NCI-H1930 (cell line): ENCODE data around the gene PCDH1.
"Not testable (repeated sequence)": the region's sequence is repeated elsewhere in the genome, so short reads cannot be mapped to it uniquely, and the experiment has no call there.

Experiments
- DNase-seq, 2 experiments: peaks; one replicate each; lab custom pipeline; 2025; lab: John Stamatoyannopoulos, UW

Gene PCDH1

DNA sequence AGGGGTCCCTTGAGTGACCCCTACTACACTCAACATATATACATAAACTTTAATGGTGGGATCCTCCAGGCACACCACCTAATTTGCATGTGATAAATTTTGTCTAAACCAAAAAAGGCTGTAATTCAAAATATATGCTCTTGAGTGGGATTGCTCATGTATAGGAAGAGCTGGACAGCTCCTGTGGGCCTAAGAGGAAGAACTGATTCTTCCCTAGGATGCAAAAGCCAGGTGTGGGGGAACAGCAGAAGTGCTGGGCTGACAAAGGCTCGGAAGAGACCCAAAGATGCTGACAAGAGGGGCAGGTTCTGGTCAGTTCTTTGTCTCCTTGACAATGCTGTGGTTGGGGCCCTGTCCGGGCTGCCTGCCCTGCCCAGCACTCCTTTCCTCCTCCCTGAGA, 43.9 kb downstream of the PCDH1 start:
- no peak for DNase-seq

DNA sequence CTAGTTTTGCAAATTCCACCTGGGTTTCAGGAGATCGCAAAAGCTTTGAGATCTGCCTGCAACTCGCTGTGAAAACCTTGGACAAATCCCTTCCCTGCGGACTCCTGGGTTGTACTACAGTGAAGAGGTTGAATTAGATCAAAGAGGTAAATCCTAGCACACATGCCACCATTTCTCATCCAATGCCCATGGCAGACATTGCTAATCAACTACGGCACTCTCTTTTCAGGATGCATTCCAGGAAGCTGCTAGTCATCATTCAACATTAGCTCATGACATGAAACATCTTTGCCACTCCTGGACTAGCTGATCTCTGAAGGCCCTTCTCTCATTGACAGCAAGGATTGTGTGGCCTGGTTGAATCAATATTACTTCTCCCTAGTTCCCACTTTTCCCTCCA, 46.1 kb downstream of the PCDH1 start:
- DNase-seq = no peak

DNA sequence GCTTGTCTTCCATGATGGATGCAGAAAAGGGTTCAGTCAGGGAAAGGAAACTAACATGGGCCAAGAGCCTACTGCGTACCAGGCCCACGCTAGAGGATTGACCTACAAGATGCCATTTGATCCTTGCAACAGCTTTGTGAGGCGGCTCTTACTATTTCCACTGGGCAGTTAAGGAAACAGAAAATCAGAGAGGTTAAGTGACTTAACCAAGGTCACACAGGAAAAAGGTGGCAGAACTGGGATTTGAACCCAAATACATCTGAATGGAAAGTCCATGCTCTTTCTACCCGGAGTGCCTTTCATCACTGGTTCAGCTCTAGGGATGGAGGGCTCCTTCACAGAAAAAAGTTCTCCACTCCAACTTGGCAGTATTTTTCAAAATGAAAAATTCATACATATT, 50.0 kb downstream of the PCDH1 start:
- DNase-seq = no peak

DNA sequence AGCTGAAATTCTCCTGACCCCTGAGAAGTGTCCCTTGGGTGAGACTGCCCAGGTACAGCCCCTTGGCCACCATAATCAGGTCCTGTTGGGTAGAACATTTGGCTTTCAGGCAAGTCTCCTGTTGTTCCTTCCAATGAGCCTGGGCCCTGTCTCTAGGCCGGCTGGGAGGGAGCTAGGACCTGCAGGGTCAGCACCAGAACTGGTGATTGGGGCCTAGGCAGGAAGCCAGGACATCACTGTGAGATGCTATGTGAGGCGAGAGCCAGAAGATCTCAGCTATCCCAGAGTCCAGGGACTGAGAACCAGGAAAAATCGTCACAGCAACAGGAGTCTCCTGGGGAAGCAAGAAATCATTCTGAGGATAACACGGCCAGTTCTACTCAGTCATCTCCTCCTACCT, 51.5 kb downstream of the PCDH1 start:
- no peak for DNase-seq

DNA sequence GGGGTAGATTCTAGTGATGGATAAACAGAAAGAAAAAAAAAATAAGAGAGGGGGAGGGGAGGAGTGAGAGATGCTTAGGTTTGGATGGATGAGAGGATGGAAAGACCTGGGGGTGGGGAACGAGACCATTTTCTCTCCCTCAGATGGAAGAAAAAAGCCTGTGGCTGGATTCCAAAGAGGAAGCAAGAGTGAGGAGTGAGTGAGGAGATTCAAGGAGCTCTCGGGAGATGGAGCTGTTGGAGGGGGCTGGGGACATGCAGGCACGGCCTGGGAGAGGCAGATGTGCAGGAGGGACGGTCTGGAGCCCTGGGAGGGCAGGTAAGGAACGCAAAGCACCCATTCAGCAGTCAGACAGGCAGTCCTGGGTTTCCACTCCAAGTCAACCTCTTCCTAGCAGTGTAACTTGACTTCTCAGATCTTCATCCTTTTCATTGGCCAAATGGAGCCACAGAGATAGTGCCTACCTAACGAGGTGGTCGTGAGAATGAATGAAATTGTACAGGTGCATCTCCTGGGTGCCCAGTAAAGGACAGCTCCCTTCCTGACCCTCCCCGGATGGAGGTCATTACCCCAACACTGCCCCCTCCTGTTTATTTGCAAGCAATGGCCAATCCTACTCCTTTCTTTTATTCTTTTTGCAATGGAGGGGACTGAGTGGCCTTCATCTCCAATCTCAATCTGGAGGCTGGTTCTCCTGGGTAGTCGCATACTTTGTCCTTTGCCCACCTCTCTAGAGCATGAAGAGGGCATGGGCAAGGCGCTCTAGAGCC, 52.2 kb downstream of the PCDH1 start:
- no peak for DNase-seq

DNA sequence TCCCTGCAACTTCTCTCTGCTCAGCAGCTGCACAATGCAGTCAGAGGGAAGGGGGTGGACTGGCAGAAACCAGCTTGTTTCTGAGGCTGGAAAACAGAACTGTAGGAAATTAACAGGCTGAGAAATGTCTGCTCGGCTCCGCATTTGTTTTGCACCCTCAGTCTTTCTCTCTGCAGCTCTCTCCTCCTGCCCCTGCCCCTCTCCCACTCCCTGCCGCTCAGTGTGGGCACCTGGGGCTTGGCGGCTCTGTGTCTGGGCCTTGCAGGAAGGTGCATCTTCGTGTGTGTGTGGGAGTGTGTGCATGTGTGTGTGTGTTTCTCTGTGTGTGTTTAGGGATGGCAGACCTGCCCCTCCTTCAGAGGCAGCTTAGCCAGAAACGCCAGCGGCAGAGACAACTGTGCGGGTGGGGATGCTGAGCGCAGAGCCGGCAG, 53.0 kb downstream of the PCDH1 start:
- DNase-seq = no peak

DNA sequence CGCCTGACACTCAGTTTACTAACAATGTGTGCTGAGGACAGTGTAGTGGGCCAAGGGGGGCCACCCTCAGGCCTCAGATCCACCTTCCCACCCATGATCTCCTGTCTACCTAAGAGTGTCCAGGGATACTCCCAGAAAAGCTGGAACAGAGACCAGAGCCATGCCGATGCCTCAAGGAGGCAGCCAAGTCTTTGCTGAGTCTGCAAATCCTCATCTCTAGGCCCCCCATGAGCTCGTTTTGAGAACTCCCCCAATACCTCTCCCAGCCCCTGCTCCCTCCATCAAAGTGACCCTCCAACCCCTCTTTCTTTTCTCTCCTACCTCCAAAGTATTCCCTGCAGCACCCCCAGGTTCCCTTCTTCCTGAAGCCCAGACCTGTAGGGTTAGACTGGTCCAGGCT, 53.5 kb downstream of the PCDH1 start:
- no peak for DNase-seq

DNA sequence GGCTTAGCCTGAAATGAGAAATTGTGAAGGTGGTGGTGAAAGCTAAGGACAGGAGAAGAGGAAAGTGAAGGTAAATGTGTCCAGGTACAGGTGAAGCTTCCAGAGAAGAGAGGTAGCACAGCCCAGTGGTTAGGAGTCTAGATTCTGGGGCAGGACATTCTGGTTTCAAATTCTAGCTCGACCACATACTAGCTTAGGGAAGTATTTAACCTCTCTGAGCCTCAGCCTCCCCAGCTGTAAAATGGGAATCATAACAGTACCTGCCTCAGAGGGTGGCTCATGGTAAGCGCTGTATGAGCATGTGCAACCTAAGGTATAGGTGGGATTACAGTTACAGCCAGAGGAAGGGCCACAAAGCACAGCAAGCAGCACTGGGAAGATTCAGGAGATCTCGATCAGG, 55.2 kb downstream of the PCDH1 start:
- DNase-seq = no peak

DNA sequence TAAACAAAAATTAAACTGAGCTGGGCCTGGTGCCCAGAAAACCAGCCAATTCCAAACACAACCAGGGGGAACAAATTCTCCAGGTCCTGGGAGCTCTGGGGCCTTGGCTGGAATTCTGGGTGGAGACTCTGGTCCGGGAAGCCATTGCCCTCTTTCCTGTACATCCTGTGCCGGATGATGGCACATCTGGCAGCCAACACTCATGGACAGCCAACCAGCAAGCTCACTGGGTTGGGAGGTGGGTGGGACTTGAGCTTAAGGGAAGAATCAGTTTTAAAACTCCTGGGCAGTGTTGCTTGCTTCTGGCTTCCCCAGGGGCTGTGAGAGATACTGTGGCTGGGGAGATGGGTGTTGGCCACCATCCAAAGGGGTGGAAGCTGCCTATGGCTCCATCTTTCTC, 56.1 kb downstream of the PCDH1 start:
- no peak for DNase-seq

DNA sequence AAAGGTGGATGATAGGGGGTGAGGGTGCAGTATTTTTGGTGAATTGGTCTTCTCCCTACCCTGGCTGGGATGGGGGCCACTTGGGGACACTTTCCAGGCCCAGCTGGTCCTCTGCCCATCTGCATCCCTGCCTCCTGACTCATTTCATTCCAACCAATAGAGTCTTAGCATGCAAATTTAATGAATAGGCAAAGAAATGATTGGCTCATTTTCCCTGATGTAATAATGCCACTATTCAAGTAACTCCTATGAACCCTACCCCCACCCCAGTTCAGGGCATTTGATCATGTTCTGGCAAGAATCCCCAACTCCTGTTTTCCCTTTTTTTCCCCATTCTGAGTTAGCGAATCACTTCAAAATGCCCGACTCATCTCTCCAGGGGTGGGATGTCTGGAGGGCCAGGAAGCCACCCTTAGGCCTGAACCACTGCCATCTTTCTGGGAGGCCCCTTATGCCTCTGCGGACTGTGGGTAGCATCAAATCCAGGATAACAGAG, 56.7 kb downstream of the PCDH1 start:
- DNase-seq = peak in 1 of 2 experiments; percentile 28

DNA sequence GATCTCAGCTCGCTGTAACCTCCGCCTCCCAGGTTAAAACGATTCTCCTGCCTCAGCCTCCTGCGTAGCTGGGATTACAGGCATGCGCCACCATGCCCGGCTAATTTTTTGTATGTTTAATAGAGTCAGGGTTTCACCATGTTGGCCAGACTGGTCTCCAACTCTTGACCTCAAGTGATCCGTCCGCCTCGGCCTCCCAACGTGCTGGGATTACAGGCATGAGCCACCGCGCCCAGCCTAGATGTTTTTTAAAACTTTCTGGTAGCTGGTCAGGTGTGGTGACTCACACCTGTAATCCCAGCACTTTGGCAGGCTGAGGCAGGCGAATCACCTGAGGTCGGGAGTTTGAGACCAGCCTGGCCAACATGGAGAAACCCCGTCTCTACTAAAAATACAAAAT, 57.5 kb downstream of the PCDH1 start:
- DNase-seq = not testable (repeated sequence)

DNA sequence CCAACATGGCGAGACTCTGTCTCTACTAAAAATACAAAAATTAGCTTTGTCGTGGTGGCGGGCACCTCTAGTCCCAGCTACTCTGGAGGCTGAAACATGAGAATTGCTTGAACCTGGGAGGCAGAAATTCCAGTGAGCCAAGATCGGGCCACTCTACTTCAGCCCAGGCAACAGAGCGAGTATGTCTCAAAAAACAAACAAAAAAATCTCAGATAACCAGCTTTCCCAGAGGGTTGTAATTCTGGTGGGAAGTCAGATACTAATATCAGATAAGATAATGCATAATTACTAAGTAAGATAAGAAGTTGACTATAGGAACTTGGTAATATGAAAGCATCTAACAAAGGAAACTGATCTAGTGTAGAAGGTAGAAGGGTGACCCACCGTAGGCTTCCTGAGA, 60.6 kb downstream of the PCDH1 start:
- DNase-seq = no peak

DNA sequence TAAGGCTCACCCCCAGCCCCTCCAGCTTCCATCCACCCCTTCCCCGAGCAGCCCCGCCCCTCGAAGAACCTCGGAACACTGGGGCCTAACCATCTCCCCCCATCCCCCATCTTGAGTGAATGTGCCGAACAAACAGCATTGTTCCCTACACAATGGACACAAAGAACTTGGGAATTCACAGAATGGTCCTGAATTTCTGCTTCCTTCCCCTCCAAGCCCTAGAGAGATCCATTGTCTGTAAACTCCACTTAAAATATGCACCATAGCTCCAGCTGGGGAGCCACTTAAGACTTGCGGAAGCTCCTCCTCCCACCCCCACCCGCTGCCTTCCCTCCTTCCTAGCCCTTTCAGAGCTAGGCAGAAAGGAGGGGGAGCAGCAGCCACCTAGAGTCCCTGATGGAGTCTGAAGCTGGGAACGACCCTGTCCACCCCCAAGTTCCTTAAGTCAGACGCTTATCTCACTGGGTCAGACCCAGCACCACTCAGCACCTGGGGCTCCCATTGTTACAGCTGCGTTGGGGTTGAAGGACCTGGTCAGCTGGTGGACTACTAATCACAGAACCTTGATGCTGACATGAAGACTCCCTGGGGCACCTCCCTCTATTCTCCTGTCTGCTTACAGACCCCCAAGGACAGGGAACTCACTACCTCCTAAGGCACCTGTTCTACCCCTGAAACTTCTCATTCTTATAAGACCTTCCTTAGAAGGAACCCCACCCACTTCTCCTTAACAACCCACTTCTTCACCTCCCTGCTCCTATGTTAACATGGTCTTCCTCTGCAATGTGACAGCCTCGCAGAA, 61.4 kb downstream of the PCDH1 start:
- DNase-seq = no peak

DNA sequence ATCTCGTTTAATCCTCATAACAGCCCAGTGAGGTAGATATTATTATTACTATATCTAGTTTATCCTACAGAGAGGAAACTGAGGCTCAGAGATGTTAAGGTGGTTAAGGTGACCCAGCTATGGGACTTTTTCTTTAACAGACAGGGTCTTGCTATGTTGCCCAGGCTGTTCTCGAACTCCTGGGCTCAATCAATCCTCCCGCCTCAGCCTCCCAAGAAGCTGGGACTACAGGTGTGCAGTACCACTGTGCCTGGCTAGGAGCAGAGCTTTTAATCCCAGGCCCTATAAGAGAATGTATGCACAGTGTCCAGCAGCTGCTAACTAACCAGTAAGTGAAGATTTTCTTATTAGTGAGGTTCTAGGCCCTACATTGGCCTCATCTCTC, 62.4 kb downstream of the PCDH1 start:
- no peak for DNase-seq

DNA sequence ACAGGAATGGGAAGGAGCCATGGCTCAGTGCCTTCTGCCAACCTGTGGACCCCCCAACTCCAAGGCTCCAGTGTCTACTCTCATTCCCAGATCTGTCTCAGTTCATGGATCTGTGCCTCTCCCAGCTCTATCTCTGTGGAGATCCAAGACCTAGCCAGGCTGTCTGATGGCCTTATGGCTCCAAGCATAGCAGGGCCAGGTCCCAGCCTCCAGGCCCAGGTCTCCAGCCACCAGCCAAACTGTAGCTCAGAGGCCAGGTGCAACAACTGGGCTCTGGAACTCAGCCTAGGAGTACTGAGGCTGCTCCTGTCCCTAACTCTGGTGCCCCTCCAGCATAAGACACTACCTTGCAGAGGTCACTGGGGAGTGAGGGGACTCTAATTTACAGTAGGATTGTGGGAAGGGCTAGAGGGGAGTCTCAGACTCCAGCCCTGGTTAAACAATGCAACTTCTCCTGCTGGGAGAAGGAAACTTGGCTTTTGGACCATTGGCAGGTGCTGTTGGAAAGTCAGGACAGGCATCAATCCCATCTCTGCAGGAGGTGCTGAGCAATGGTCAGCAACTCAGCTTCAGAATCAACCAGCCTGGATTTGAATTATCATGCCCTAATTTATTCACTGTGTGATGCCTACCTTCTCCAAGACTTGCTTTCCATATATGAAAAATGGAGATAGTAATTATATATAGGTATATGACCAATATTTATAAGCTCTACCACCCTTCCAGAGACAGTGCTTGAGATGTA, 63.0 kb downstream of the PCDH1 start:
- no peak for DNase-seq

DNA sequence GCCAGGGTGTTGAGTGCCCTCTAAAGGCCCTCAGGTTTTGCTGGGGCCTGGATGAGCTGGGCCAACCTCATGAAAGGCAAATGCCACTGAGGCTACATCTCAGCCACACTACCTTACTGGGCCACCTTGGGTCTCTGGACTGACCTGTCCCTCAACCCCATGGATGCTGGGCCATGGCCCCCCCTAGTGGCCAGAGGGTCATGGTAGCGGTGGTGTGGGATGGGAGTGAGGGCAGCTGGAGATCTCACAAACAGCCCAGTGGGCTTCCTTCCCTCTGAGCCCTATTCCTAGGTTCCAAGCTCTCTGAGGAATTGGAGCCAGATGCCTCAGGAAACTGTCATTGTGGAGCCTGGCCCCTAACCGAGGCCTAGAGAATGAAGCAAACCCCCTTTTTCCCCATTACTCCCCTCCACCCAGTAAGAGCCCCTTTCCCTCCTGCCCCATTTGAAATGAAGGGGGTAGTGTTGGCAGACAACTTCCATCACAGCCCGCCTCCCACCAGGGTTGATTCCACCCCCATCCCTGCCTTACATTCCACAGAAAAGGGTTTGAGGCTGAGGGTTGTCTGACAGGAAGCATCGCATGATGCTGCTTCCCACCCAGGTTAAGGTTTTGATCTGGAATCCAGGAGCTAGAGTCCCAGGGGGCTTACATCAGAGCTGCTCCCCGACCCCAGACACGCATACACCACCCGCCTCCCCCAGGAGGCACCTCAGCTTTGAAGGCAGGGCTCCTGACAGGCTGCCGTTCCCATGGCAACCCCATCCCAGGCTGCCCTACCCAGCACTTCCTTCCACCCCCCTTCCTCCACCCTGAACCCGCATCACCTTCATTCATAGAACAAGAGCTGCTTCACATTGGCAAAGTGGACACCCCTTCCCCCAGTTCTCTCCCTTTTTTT, 63.9 kb downstream of the PCDH1 start:
- DNase-seq = peak in 1 of 2 experiments; percentile 25

DNA sequence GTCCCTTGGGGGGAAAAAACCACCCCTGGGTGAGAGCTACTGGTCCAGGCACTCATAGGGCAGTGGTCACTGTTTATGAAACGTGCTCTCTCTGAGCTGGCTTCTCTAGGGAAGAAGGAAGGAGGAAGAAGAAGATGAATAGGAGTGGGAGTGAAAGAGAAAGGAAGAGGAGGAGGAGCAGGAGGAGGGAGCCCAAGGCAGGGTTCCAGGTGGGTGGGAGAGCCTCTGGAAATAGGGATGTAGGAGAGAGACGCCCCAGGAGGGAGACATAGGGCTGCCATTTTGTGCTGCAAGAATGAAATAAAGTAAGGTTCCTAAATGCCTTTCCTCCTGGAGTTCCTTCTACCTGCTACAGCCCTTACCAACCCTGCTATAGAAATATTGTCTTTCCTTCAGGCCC, 65.7 kb downstream of the PCDH1 start:
- DNase-seq = no peak

DNA sequence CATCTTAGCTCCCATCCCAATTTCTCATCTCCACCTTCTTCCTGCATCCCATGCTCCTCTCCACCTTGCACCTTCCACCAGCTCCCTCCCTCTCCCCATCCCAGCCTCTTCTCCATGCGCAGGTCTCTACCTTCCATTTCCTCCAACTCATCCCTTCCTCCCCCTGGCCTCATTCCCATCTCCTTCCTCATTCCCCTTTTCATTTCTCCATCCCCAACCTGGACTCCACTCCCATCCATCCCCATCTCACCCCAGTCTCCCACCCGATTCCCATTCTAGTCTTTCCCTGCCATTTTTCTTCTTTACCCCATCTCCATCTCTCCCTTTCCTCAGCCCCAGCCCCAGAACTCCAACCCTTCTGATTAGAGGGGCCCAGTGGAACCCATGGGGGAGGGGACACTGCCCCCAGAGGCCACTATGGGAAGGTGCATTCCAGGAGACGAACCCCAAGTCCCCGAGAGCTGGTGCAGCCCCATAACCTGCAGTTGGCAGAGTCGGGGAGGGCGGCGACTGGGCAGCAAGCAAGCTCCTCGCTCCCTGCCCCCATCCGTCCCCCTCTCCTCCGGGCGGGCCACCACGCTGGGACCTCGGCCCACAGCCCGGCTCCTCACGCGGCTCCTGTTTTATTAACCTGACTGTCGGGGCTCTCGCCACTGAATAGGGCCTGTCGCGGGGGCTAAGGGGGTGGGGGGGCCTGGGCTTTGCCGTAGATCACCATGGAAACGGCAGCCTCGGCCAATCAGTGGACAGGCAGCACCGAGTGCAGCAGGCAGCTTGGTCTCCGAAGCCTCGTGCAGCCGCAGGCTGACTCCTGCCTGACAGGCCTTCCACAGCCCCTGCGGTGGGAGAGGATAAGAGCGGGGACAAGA, 66.7 kb downstream of the PCDH1 start:
- DNase-seq = peak; percentile 25 to 39

DNA sequence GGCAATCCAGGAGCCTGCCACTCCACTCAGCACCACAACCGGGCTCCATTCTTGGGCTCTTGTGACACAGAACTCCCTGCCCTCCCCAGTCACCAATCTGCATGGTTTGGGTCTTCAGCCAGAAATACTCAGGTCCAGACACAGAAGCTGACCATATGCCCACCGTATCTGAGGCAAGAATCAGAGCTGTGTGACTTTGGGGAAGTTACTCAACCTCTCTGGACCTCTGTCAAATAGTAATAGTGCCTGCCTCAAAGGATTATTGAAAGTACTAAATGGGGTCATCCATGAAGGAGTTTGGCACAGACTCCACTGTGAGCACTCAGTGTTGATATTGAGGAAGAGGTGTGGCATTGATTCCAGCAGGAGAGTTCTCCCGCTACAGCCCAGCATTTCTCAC, 67.5 kb downstream of the PCDH1 start:
- DNase-seq = no peak

DNA sequence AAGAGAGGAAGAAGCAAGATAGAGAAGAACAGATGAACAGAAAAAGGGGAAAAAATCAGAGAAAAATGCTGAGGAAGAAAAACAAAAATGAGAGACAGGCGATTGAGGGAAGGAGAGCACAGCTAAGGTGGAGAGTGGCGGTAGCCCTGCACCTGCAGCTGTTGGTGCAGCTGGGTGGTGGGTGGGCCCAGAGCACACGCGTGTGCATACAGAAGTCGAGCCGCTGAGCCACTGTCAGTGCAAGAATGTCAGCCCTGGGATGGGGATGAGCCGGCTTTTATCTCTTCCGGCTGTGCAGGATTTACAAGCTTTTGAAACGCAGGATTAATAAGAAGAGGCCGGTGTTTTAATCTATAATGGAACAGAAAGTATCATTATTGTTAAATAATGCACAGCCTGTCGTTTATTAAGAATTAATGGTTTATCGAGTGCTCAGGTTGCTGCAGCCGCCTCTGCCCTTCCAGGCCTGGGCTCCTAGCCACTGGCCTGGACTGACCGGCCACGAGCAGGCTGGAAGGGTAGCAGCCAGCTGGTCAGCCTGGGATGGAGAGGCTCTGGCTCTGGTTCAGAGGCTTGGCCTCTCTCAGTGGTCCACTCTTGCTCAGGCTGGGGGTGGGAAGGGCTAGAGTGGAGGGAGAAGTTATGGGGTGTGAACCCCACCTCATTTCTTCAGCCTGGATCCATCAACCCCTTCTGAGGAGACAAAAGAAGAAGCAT, 68.7 kb downstream of the PCDH1 start:
- DNase-seq = no peak
